Right lobe of liver (tissue), 6 donors: ENCODE data around the gene SLC27A5. TPM values are rescaled to one million over a fixed set of nuclear protein-coding genes. Genes with fewer than 3 reads are reported as not detected.
A peak's percentile ranks its signal among the peaks of the same experiment; 100 is the strongest.

Experiments
- ATAC-seq, 4 donors: fragments of 200-7000 bp; cut with Tn5 transposase; one replicate each; pipeline ENCODE4 v1.9.1; 2020; ENCODE audit warnings: mild to moderate bottlenecking in 4 of 4, moderate library complexity in 4 of 4
- DNase-seq, 3 donors: peaks; one replicate each; pipeline ENCODE4 v3.0.0-alpha.2; 2020
- H3K27ac ChIP-seq, 3 donors: fragments of 200-600 bp; one replicate each; pipeline ENCODE4 v1.8.0; 2022
- H3K27me3 ChIP-seq, 2 donors: fragments of 200-600 bp; one replicate each; pipeline ENCODE4 v1.8.0; 2022
- H3K36me3 ChIP-seq, 4 donors: fragments of 200-600 bp; sonication (generic) in 1 of 4; one replicate each; pipeline versions ENCODE4 v1.5.1 to v1.8.0; 2017 to 2022; ENCODE audit warnings: control low read depth in 1 of 4
- H3K4me1 ChIP-seq, 4 donors: fragments of 200-600 bp; sonication (generic) in 1 of 4; one replicate each; pipeline versions ENCODE4 v1.5.1 to v1.8.0; 2017 to 2022; ENCODE audit warnings: control low read depth in 1 of 4
- H3K4me3 ChIP-seq, 3 donors: fragments of 200-600 bp; one replicate each; pipeline ENCODE4 v1.8.0; 2022
- H3K9me3 ChIP-seq, 4 donors: fragments of 200-600 bp; sonication (generic) in 1 of 4; one replicate each; pipeline versions ENCODE4 v1.5.1 to v1.8.0; 2017 to 2022; ENCODE audit warnings: control low read depth in 1 of 4
- POLR2A ChIP-seq: fragments of 450-650 bp; IDR thresholded peaks from one replicate; pipeline ENCODE4 v1.6.1; 2017; ENCODE audit warnings: antibody characterized with exemption, mild to moderate bottlenecking
- WGBS: methylation state at CpG from one replicate; pipeline ENCODE4 v1.1.6; 2018; ENCODE audit warnings: low coverage, low lambda C conversion rate; ENCODE audit not compliant: insufficient coverage; ENCODE audit errors: missing lambda C conversion rate; 5-methylcytosine and 5-hydroxymethylcytosine counted together
- intact Hi-C, 2 donors: fragments of 100-400 bp; cut with DNase I; formaldehyde crosslinking; loops; one replicate each; pipeline versions ENCODE4 v1.11.2 to v1.14.1; 2022
- total RNA-seq, 6 experiments: library from RNA; depleted of rRNA in 2 of 6; stranded (reverse); fragments of >200 nt in 2 of 6; fragmentation: NEBNext Ultra II Directional in 3 of 6; extraction: Animal tissue kit (Norgen Biotek cat#: 25700) in 3 of 6; gene quantifications; one replicate each; pipeline versions ENCODE4 v1.1.0 to v1.2.4, GENCODE V29; 2016 to 2023
- TF ChIP-seq, protein P1 (sequence below), 4 donors: fragments of 200-600 bp in 3 of 4; fragments of 450-650 bp in 1 of 4; IDR thresholded peaks; one replicate each; pipeline versions ENCODE4 v1.5.1 to v1.8.0; 2016 to 2022; ENCODE audit warnings: antibody characterized with exemption in 4 of 4, mild to moderate bottlenecking in 2 of 4
- donor health status: DM: no; HTN: yes; CAD: no.
- donor health status: DM: no; HTN: no; CAD: no.
- donor health status: DM: no; HTN: no; CAD: no.
- donor health status: DM: no; HTN: yes; CAD: no.
- donor health status: DM: no; HTN: yes; CAD: no.

Gene SLC27A5
- total RNA-seq, 6 experiments from 2014 or later: 107 to 737 (median 366) TPM

DNA sequence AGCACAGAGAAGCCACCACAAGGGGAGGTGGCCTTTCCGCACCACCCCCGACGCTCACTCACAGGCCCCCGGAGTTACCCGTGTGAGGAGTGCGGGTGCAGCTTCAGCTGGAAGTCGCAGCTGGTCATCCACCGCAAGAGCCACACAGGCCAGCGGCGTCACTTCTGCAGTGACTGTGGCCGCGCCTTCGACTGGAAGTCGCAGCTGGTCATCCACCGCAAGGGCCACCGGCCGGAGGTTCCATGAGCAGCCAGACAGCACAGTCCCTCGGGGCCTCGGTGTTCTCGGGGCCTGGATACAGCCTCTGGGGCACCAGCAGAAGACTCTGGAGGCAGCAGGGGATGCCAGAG lies 31.3 kb downstream of the SLC27A5 start:
- DNase-seq: no peak
- no peak overlapping the region for H3K4me3 ChIP-seq
- no peak for ATAC-seq
- H3K36me3 ChIP-seq: peaks cover 0 to 4% (median 0%) of the 10 kb centered on the region in 4 donors
- 80% methylated on average over 1 of the region's 20 CpGs for WGBS
- TF ChIP-seq, protein P1, sequence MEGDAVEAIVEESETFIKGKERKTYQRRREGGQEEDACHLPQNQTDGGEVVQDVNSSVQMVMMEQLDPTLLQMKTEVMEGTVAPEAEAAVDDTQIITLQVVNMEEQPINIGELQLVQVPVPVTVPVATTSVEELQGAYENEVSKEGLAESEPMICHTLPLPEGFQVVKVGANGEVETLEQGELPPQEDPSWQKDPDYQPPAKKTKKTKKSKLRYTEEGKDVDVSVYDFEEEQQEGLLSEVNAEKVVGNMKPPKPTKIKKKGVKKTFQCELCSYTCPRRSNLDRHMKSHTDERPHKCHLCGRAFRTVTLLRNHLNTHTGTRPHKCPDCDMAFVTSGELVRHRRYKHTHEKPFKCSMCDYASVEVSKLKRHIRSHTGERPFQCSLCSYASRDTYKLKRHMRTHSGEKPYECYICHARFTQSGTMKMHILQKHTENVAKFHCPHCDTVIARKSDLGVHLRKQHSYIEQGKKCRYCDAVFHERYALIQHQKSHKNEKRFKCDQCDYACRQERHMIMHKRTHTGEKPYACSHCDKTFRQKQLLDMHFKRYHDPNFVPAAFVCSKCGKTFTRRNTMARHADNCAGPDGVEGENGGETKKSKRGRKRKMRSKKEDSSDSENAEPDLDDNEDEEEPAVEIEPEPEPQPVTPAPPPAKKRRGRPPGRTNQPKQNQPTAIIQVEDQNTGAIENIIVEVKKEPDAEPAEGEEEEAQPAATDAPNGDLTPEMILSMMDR (IDR thresholded peaks at IDR 0.05): no peak
- TF ChIP-seq POLR2A: no peak
- no peaks in the 10 kb centered on the region for H3K9me3 ChIP-seq
- intact Hi-C loops: no loop called here
- H3K4me1 ChIP-seq: peaks cover 0 to 14% (median 4%) of the 10 kb centered on the region in 4 donors
- no peak overlapping the region for H3K27ac ChIP-seq
- H3K27me3 ChIP-seq: no peaks in the 10 kb centered on the region

DNA sequence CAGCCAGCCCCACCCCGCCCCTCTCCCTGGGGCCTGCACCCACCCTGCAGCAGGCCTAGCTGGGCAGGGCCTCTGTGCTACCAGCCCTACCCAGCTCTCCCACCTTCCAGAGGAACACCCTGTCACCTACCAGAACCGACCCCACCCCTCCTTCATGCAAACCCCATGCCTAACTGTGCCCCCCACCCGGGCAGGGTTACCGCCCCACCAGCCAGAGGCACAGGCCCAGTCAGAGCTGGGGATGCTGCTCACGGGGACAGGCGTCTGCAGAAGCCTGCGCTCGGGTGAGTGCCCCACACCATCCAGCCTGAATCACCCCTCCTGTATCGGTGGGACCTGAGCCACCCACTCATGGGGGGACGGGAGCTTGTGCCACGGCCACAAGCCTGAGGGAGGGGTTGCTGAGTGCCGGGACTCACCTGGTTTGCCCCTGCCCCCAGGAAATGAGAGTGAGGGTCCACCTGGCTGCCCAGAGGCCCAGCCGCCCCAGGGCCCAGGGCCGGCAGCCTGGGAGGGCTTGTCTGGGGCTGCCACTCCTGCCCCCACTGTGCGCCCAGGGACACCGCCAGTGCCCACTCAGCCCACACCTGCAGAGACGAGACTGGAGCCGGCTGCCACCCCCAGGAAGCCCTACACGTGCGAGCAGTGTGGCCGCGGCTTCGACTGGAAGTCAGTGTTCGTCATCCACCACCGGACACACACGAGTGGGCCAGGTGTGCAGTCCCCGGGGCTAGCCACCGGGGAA lies 31.9 kb downstream of the SLC27A5 start:
- intact Hi-C loops: no loop called here
- 93% methylated on average over 6 of the region's 28 CpGs for WGBS
- DNase-seq (peak in 1 of 3 donors; percentile 54), ATAC-seq (no peak)
- TF ChIP-seq POLR2A: no peak
- TF ChIP-seq, protein P1 (IDR thresholded peaks at IDR 0.05): no peak
- H3K27me3 ChIP-seq: no peaks in the 10 kb centered on the region
- no peaks in the 10 kb centered on the region for H3K9me3 ChIP-seq
- H3K36me3 ChIP-seq: peaks cover 0 to 4% (median 0%) of the 10 kb centered on the region in 4 donors
- H3K27ac ChIP-seq: no peak overlapping the region
- H3K4me3 ChIP-seq: no peak overlapping the region
- peaks cover 0 to 19% (median 7%) of the 10 kb centered on the region in 4 donors for H3K4me1 ChIP-seq

DNA sequence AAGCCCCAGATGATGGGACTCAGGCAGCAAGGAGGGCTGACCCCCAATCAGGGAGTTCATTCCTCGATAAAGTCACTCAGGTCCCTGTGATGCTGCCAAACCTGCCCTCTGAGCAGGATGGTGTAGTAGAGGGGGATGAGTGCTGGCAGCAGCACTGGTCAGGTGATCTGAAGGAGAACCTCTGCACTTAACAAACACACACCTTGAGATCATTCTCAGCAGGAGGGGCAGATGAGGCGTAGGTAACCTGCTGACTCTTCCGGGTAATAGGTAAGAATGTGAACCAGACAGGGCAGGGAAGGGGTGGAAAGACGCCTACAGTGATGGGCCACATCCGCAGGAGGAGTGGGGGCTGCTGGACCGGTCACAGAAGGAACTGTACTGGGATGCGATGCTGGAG lies 32.5 kb downstream of the SLC27A5 start:
- Histone ChIP-seq H3K4me3 (no peak overlapping the region), H3K27ac (no peak overlapping the region), H3K27me3 (no peaks in the 10 kb centered on the region), H3K4me1 (peaks cover 0 to 24% (median 9%) of the 10 kb centered on the region in 4 donors), H3K9me3 (no peaks in the 10 kb centered on the region), H3K36me3 (peaks cover 0 to 4% (median 0%) of the 10 kb centered on the region in 4 donors)
- no peak for ATAC-seq
- DNase-seq: no peak
- intact Hi-C loops: no loop called here
- TF ChIP-seq, protein P1 (IDR thresholded peaks at IDR 0.05): no peak
- TF ChIP-seq POLR2A: no peak
- 92% methylated on average over 4 of the region's 7 CpGs for WGBS

DNA sequence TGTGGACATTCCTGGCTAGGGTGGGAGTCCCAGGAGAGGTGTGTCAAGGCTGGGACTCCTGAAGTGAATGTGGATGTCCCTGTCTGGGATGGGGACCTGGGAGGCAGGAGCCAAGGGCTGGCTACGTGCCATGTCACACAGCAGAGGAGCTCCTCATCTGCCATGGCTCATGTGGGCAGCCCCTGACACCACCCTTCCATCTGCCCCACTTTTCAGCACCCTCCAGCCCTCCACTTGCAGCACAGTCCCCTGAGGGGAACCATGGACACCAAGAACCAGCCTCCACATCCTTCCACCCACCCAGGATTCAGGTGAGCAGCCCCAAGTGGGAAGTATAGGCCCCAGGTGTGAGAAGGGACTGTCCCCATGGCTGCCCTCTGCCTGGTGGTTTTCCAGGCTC lies 33.9 kb downstream of the SLC27A5 start:
- H3K27ac ChIP-seq: peak overlapping the region in 2 of 3 donors; percentile 81 to 91
- no CpG with 5 or more reads among the region's 1 CpG for WGBS

More for the DNA sequence above, 33.9 kb downstream of the SLC27A5 start:
- Histone ChIP-seq H3K27me3 (no peaks in the 10 kb centered on the region), H3K36me3 (peaks cover 0 to 4% (median 0%) of the 10 kb centered on the region in 4 donors), H3K4me3 (no peak overlapping the region), H3K9me3 (no peaks in the 10 kb centered on the region), H3K4me1 (peaks cover 0 to 24% (median 9%) of the 10 kb centered on the region in 4 donors)
- DNase-seq (peak in 1 of 3 donors; percentile 57), ATAC-seq (no peak)
- no peak for TF ChIP-seq POLR2A
- TF ChIP-seq, protein P1 (IDR thresholded peaks at IDR 0.05): no peak
- intact Hi-C loops: no loop called here
